ENCODE measurements around the gene TPM2.

GRCh38 chr9:35732800-35733541 lies 43.2 kb upstream of the TPM2 start:
- TF ChIP-seq EZH2phosphoT487 (conservative IDR thresholded peaks at IDR 0.05; ENCODE audit: low read length) = no peak
- no peak for TF ChIP-seq CTCF (IDR thresholded peaks at IDR 0.05; ENCODE audit: insufficient read depth, low read length, poor library complexity, severe bottlenecking)
